DMS153 treated with DMSO at 0.1 percent for 48 hours (cell line): ENCODE results near the gene TIGD1.

Source experiments
- DNase-seq: peaks from one replicate; lab custom pipeline; 2025; ENCODE audit not compliant: unreplicated experiment; lab: John Stamatoyannopoulos, UW

The TIGD1 gene

GRCh38 chr2:232524771-232525170 lies 25.6 kb downstream of the TIGD1 start:
- no peak for DNase-seq

GRCh38 chr2:232523682-232524597 lies 26.4 kb downstream of the TIGD1 start:
- no peak for DNase-seq

- no peak for DNase-seq
Observed at GRCh38 chr2:232523402-232523681, 27.0 kb downstream of the TIGD1 start.

GRCh38 chr2:232522623-232523401 lies 27.5 kb downstream of the TIGD1 start:
- no peak for DNase-seq

GRCh38 chr2:232521959-232522622 lies 28.3 kb downstream of the TIGD1 start:
- DNase-seq: no peak

GRCh38 chr2:232521098-232521497 lies 29.3 kb downstream of the TIGD1 start:
- no peak for DNase-seq

- no peak for DNase-seq
Observed at GRCh38 chr2:232520489-232520888, 29.9 kb downstream of the TIGD1 start.

GRCh38 chr2:232519581-232520438 lies 30.5 kb downstream of the TIGD1 start, which contains the start of gene PRSS56:
Gene PRSS56 (plus strand): TSS chr2:232520388. CDS start chr2:232520599, 211 bp downstream.
- no peak for DNase-seq

- no peak for DNase-seq
Observed at GRCh38 chr2:232518844-232519243, 31.5 kb downstream of the TIGD1 start.

- DNase-seq: no peak
Observed at GRCh38 chr2:232516551-232516950, 33.8 kb downstream of the TIGD1 start.

GRCh38 chr2:232515639-232516038 lies 34.7 kb downstream of the TIGD1 start:
- no peak for DNase-seq

- no peak for DNase-seq
Observed at GRCh38 chr2:232513353-232513752, 37.0 kb downstream of the TIGD1 start.

- no peak for DNase-seq
Observed at GRCh38 chr2:232512602-232513001, 37.8 kb downstream of the TIGD1 start.

- DNase-seq: peak; percentile 32
Observed at GRCh38 chr2:232511336-232511890, 38.9 kb downstream of the TIGD1 start.

- no peak for DNase-seq
Observed at GRCh38 chr2:232508251-232508650, 42.1 kb downstream of the TIGD1 start.

- DNase-seq: no peak
Observed at GRCh38 chr2:232506709-232507108, 43.6 kb downstream of the TIGD1 start.

- DNase-seq: no peak
Observed at GRCh38 chr2:232505856-232506255, 44.5 kb downstream of the TIGD1 start.

GRCh38 chr2:232504438-232504837 lies 45.9 kb downstream of the TIGD1 start:
- DNase-seq: no peak

GRCh38 chr2:232503809-232504323 lies 46.5 kb downstream of the TIGD1 start:
- DNase-seq: no peak
